Measurements from ENCODE around the gene FAM170A. TPM values are rescaled to one million over a fixed set of nuclear protein-coding genes. Genes with fewer than 3 reads are reported as not detected.

Gene FAM170A
- total and polyA plus RNA-seq, 2 donors (not counting 3 experiments of a cell fraction or from before 2014, with no cell fraction given): not detected

GRCh38 chr5:119666542-119666941 is 37.2 kb downstream of the FAM170A start:
- FAIRE-seq (no peak), DNase-seq (ENCODE audit: low read depth, low spot score) (no peak)
- dilution Hi-C loops (cut with MboI; ENCODE audit: extremely low pct_ligation_motif_present, low sequenced_read_pairs): no loop called here
- POLR2A ChIA-PET: no interaction called here
- Histone ChIP-seq H3K79me2 (ENCODE audit: control insufficient read depth, insufficient read depth, low read length) (no peaks in the 10 kb centered on the region), H4K20me1 (replicated peaks; ENCODE audit: control insufficient read depth, extremely low read depth, insufficient read depth, low read length) (no peaks in the 10 kb centered on the region), H3K9me1 (replicated peaks; ENCODE audit: control insufficient read depth, extremely low read depth, insufficient read depth, low read length) (no peaks in the 10 kb centered on the region), H2AFZ (ENCODE audit: low read depth, low read length) (no peak overlapping the region), H3K27me3 (ENCODE audit: control insufficient read depth in 2 of 2, insufficient read depth in 2 of 2, low read length in 2 of 2) (no peaks in the 10 kb centered on the region), H3K9ac (replicated peaks; ENCODE audit: extremely low read depth, insufficient read depth, low read length) (no peak overlapping the region), H3K4me1 (ENCODE audit: control insufficient read depth, extremely low read depth, insufficient read depth, low read length) (no peaks in the 10 kb centered on the region), H3K4me3 (replicated peaks in 1 of 3; ENCODE audit: insufficient read depth in 1 of 3, low read depth in 1 of 3, low read length in 3 of 3) (no peak overlapping the region), H3K4me2 (ENCODE audit: insufficient read depth, low read length) (no peak overlapping the region), H3K36me3 (ENCODE audit: control insufficient read depth in 2 of 2, extremely low read depth in 1 of 2, insufficient read depth in 2 of 2, low read length in 2 of 2) (no peaks in the 10 kb centered on the region), H3K9me3 (replicated peaks; ENCODE audit: control insufficient read depth, insufficient read depth, low read length) (no peaks in the 10 kb centered on the region), H3K27ac (ENCODE audit: insufficient read depth, low read depth, low read length) (no peak overlapping the region)
- CTCF ChIA-PET: no interaction called here
- TF ChIP-seq MYC (IDR thresholded peaks at IDR 0.05; ENCODE audit: low read depth, low read length): no peak
- no peak for TF ChIP-seq FOS (IDR thresholded peaks at IDR 0.05; ENCODE audit: borderline replicate concordance, insufficient read depth, low read length)
- no peak for TF ChIP-seq JUN (IDR thresholded peaks at IDR 0.05; ENCODE audit: borderline replicate concordance, insufficient read depth, insufficient read length, low read depth)
- no peak for TF ChIP-seq EZH2 (IDR thresholded peaks at IDR 0.05; ENCODE audit: borderline replicate concordance, low read depth, low read length, severe bottlenecking)
- TF ChIP-seq POLR2A (IDR thresholded peaks at IDR 0.05; ENCODE audit: low read depth, low read length): no peak
- TF ChIP-seq GATA2 (IDR thresholded peaks at IDR 0.05; ENCODE audit: insufficient read depth, insufficient read length, low read depth, low read length): no peak
- TF ChIP-seq POLR2AphosphoS5 (IDR thresholded peaks at IDR 0.05; ENCODE audit: insufficient read depth, low read depth, low read length): no peak
- TF ChIP-seq MAX (IDR thresholded peaks at IDR 0.05; ENCODE audit: insufficient read depth, insufficient read length): no peak
- TF ChIP-seq, protein P1, sequence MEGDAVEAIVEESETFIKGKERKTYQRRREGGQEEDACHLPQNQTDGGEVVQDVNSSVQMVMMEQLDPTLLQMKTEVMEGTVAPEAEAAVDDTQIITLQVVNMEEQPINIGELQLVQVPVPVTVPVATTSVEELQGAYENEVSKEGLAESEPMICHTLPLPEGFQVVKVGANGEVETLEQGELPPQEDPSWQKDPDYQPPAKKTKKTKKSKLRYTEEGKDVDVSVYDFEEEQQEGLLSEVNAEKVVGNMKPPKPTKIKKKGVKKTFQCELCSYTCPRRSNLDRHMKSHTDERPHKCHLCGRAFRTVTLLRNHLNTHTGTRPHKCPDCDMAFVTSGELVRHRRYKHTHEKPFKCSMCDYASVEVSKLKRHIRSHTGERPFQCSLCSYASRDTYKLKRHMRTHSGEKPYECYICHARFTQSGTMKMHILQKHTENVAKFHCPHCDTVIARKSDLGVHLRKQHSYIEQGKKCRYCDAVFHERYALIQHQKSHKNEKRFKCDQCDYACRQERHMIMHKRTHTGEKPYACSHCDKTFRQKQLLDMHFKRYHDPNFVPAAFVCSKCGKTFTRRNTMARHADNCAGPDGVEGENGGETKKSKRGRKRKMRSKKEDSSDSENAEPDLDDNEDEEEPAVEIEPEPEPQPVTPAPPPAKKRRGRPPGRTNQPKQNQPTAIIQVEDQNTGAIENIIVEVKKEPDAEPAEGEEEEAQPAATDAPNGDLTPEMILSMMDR (IDR thresholded peaks at IDR 0.05; ENCODE audit: extremely low read depth in 1 of 2, insufficient read depth in 1 of 2, low read depth in 1 of 2, low read length in 2 of 2): no peak
- no TSS peak for BruUV-seq (replicated peaks)
- intact Hi-C loops (cut with micrococcal nuclease): no loop called here
